ENCODE measurements around the gene PIAS4. TPM values are rescaled to one million over a fixed set of nuclear protein-coding genes. Genes with fewer than 3 reads are reported as not detected.

The PIAS4 gene
- total RNA-seq, 3 donors from 2014 or later, result 9.4 to 17.0 (median 15.7) TPM

- no peak for DNase-seq (ENCODE audit: low spot score in 2 of 2)
- H3K9me3 ChIP-seq, result no peaks in the 10 kb centered on the region
- TF ChIP-seq CTCF (IDR thresholded peaks at IDR 0.05) (no peak), POLR2A (IDR thresholded peaks at IDR 0.05) (no peak), POLR2AphosphoS5 (IDR thresholded peaks at IDR 0.05) (no peak)
- H3K4me3 ChIP-seq, result no peak overlapping the region
- no peak overlapping the region for H3K27ac ChIP-seq
- peaks cover 9% of the 10 kb centered on the region for H3K36me3 ChIP-seq
- peaks cover 30 to 35% of the 10 kb centered on the region in 2 donors for H3K4me1 ChIP-seq
- no peaks in the 10 kb centered on the region for H3K27me3 ChIP-seq
- intact Hi-C loops (cut with DNase I; ENCODE audit: low total_unique reads), result no loop called here
These were observed 47.6 kb downstream of the PIAS4 start for GRCh38 chr19:4055209-4055552.

GRCh38 chr19:4057931-4058692, 50.6 kb downstream of the PIAS4 start:
- peak; percentile 79 to 87 for DNase-seq (ENCODE audit: low spot score in 2 of 2)
- intact Hi-C loops (cut with DNase I; ENCODE audit: low total_unique reads), result no loop called here
- no peaks in the 10 kb centered on the region for H3K9me3 ChIP-seq
- TF ChIP-seq POLR2A (IDR thresholded peaks at IDR 0.05) (no peak), CTCF (IDR thresholded peaks at IDR 0.05) (no peak), POLR2AphosphoS5 (IDR thresholded peaks at IDR 0.05) (peak in 2 of 3 donors; percentile 57 to 88)
- peak overlapping the region; percentile 97 to 100 for H3K27ac ChIP-seq
- peaks cover 40 to 51% of the 10 kb centered on the region in 2 donors for H3K4me1 ChIP-seq
- H3K4me3 ChIP-seq, result peak overlapping the region; percentile 36 to 98 (median 83)
- no peaks in the 10 kb centered on the region for H3K27me3 ChIP-seq
- H3K36me3 ChIP-seq, result peaks cover 9% of the 10 kb centered on the region

GRCh38 chr19:4058693-4059452, 51.3 kb downstream of the PIAS4 start:
- DNase-seq (ENCODE audit: low spot score in 2 of 2), result no peak
- no peaks in the 10 kb centered on the region for H3K9me3 ChIP-seq
- no peaks in the 10 kb centered on the region for H3K27me3 ChIP-seq
- intact Hi-C loops (cut with DNase I; ENCODE audit: low total_unique reads), result no loop called here
- H3K27ac ChIP-seq, result peak overlapping the region; percentile 97 to 100
- H3K4me3 ChIP-seq, result peak overlapping the region; percentile 36 to 98 (median 83)
- peaks cover 46 to 50% of the 10 kb centered on the region in 2 donors for H3K4me1 ChIP-seq
- TF ChIP-seq POLR2AphosphoS5 (IDR thresholded peaks at IDR 0.05) (no peak), POLR2A (IDR thresholded peaks at IDR 0.05) (no peak), CTCF (IDR thresholded peaks at IDR 0.05) (no peak)
- H3K36me3 ChIP-seq, result peaks cover 5% of the 10 kb centered on the region

GRCh38 chr19:4059453-4059871, 51.9 kb downstream of the PIAS4 start:
- peaks cover 46 to 49% of the 10 kb centered on the region in 2 donors for H3K4me1 ChIP-seq
- no peaks in the 10 kb centered on the region for H3K9me3 ChIP-seq
- H3K36me3 ChIP-seq, result no peaks in the 10 kb centered on the region
- TF ChIP-seq POLR2AphosphoS5 (IDR thresholded peaks at IDR 0.05), result no peak
- no peak for TF ChIP-seq CTCF (IDR thresholded peaks at IDR 0.05)
- TF ChIP-seq POLR2A (IDR thresholded peaks at IDR 0.05), result no peak
- intact Hi-C loops (cut with DNase I; ENCODE audit: low total_unique reads), result no loop called here
- no peaks in the 10 kb centered on the region for H3K27me3 ChIP-seq
- H3K4me3 ChIP-seq, result peak overlapping the region; percentile 36 to 98 (median 83)
- DNase-seq (ENCODE audit: low spot score in 2 of 2), result no peak
- peak overlapping the region; percentile 97 to 100 for H3K27ac ChIP-seq
